IMR-90 (cell line): ENCODE data around the gene GNAI2. TPM values are rescaled to one million over a fixed set of nuclear protein-coding genes. Genes with fewer than 3 reads are reported as not detected.

Experiments
- ATAC-seq: fragments of 200-7000 bp; cut with Tn5 transposase; 2 replicates; pipeline ENCODE4 v1.9.1; 2020; ENCODE audit warnings: low read depth, mild to moderate bottlenecking, moderate library complexity
- BruUV-seq: library from RNA; stranded (reverse); fragments of 400-500 nt; replicated peaks from 2 replicates; lab custom pipeline; 2021; lab: Mats Ljungman, UMichigan
- CTCF ChIA-PET: fragments of 300-600 bp; formaldehyde crosslinking; extraction: SDS; loops from one replicate; lab custom pipeline; 2021; ENCODE audit warnings: antibody characterized with exemption; lab: Yijun Ruan, JAX
- POLR2A ChIA-PET: fragments of 300-600 bp; sonication (Branson Sonifier 250); formaldehyde crosslinking; loops from one replicate; lab custom pipeline; 2022; ENCODE audit warnings: antibody characterized with exemption; ENCODE audit not compliant: unreplicated experiment; lab: Charles Lee
- DNase-seq: peaks from one replicate; pipeline ENCODE4 v3.0.0; 2013
- H2AFZ ChIP-seq: replicated peaks from 2 replicates; pipeline ENCODE3; 2013; ENCODE audit warnings: low read length, mild to moderate bottlenecking; ENCODE audit not compliant: poor library complexity
- H2AK5ac ChIP-seq: 2 replicates; pipeline ENCODE4 v1.6.1; 2013; ENCODE audit warnings: low read depth, low read length, inconsistent platforms
- H2AK9ac ChIP-seq: replicated peaks from 2 replicates; pipeline ENCODE3; 2013; ENCODE audit warnings: mild to moderate bottlenecking, low read depth, low read length, moderate library complexity; ENCODE audit not compliant: poor library complexity
- H2BK120ac ChIP-seq: 2 replicates; pipeline ENCODE4 v1.6.1; 2013; ENCODE audit warnings: low read depth, low read length, inconsistent platforms
- H2BK15ac ChIP-seq: 3 replicates; pipeline ENCODE4 v1.6.1; 2013; ENCODE audit warnings: low read depth, low read length, inconsistent platforms
- H2BK20ac ChIP-seq: 2 replicates; pipeline ENCODE4 v1.6.1; 2013; ENCODE audit warnings: low read depth, mild to moderate bottlenecking, inconsistent platforms, low read length, moderate library complexity
- H2BK5ac ChIP-seq: 2 replicates; pipeline ENCODE4 v1.6.1; 2013; ENCODE audit warnings: mild to moderate bottlenecking, low read depth, low read length, inconsistent platforms; ENCODE audit not compliant: poor library complexity, severe bottlenecking
- H3K14ac ChIP-seq: replicated peaks from 2 replicates; pipeline ENCODE4 v1.6.1; 2013; ENCODE audit warnings: low read depth, low read length, inconsistent platforms
- H3K18ac ChIP-seq: 2 replicates; pipeline ENCODE4 v1.6.1; 2013; ENCODE audit warnings: low read depth, low read length, control low read depth
- H3K23ac ChIP-seq: 2 replicates; pipeline ENCODE4 v1.6.1; 2013; ENCODE audit warnings: low read depth, low read length, inconsistent platforms
- H3K27ac ChIP-seq: 2 replicates; pipeline ENCODE4 v1.5.1; 2013; ENCODE audit warnings: mild to moderate bottlenecking, control low read depth, low read length; ENCODE audit not compliant: insufficient read depth
- H3K27me3 ChIP-seq: 2 replicates; pipeline ENCODE4 v1.6.1; 2013; ENCODE audit warnings: low read length; ENCODE audit not compliant: control insufficient read depth, insufficient read depth
- H3K36me3 ChIP-seq: 2 replicates; pipeline ENCODE4 v1.6.1; 2013; ENCODE audit warnings: low read length, mixed read lengths; ENCODE audit not compliant: control insufficient read depth, insufficient read depth
- H3K4ac ChIP-seq: 2 replicates; pipeline ENCODE4 v1.6.1; 2013; ENCODE audit warnings: low read depth, low read length, inconsistent platforms
- H3K4me1 ChIP-seq: 2 replicates; pipeline ENCODE4 v1.6.1; 2013; ENCODE audit warnings: low read length, mixed read lengths; ENCODE audit not compliant: control insufficient read depth, insufficient read depth
- H3K4me2 ChIP-seq: 2 replicates; pipeline ENCODE4 v1.6.1; 2013; ENCODE audit warnings: low read depth, mild to moderate bottlenecking, control low read depth, low read length, moderate library complexity
- H3K4me3 ChIP-seq: 2 replicates; pipeline ENCODE4 v1.5.1; 2013; ENCODE audit warnings: low read depth, mild to moderate bottlenecking, control low read depth, low read length, moderate library complexity; ENCODE audit not compliant: insufficient read depth
- H3K56ac ChIP-seq: 2 replicates; pipeline ENCODE4 v1.6.1; 2013; ENCODE audit warnings: low read length, inconsistent platforms; ENCODE audit not compliant: insufficient read depth; ENCODE audit errors: extremely low read depth
- H3K79me1 ChIP-seq, 2 experiments: 2 replicates each; pipeline ENCODE4 v1.6.1; 2013; ENCODE audit warnings: low read length in 2 of 2, inconsistent platforms in 1 of 2, low read depth in 1 of 2
- H3K9ac ChIP-seq: 2 replicates; pipeline ENCODE4 v1.6.1; 2013; ENCODE audit warnings: low read depth, low read length, control low read depth
- H3K9me1 ChIP-seq: 2 replicates; pipeline ENCODE4 v1.6.1; 2013; ENCODE audit warnings: low read length, inconsistent platforms; ENCODE audit not compliant: insufficient read depth
- H3K9me3 ChIP-seq: 2 replicates; pipeline ENCODE4 v1.6.1; 2013; ENCODE audit warnings: low read length; ENCODE audit not compliant: control insufficient read depth, insufficient read depth
- H4K20me1 ChIP-seq: 2 replicates; pipeline ENCODE4 v1.6.1; 2013; ENCODE audit warnings: low read length, inconsistent platforms; ENCODE audit not compliant: insufficient read depth
- H4K5ac ChIP-seq: 2 replicates; pipeline ENCODE4 v1.6.1; 2013; ENCODE audit warnings: mild to moderate bottlenecking, low read depth, low read length, control low read depth
- H4K8ac ChIP-seq, 2 experiments: 2 replicates each; pipeline ENCODE4 v1.6.1; 2013; ENCODE audit warnings: low read depth in 2 of 2, low read length in 2 of 2, control low read depth in 1 of 2, inconsistent platforms in 1 of 2
- H4K91ac ChIP-seq: 2 replicates; pipeline ENCODE4 v1.6.1; 2013; ENCODE audit warnings: low read depth, low read length, inconsistent platforms; ENCODE audit not compliant: insufficient read depth
- BHLHE40 ChIP-seq: fragments of 150-350 bp; IDR thresholded peaks from 2 replicates; pipeline ENCODE4 v1.6.1; 2016; ENCODE audit warnings: mild to moderate bottlenecking, low read depth, low read length
- CHD1 ChIP-seq: IDR thresholded peaks from 2 replicates; pipeline ENCODE4 v1.6.1; 2012; ENCODE audit warnings: low read depth, low read length, improper control_type of control experiment
- CTCF ChIP-seq: conservative IDR thresholded peaks from 2 replicates; pipeline ENCODE4 v1.5.1; 2012; ENCODE audit warnings: mild to moderate bottlenecking, low read depth, low read length, improper control_type of control experiment
- MAFK ChIP-seq: IDR thresholded peaks from 2 replicates; pipeline ENCODE4 v1.6.1; 2012; ENCODE audit warnings: low read depth, low read length, improper control_type of control experiment
- MAZ ChIP-seq: IDR thresholded peaks from 2 replicates; pipeline ENCODE4 v1.6.1; 2012; ENCODE audit warnings: low read depth, mild to moderate bottlenecking, low read length, improper control_type of control experiment, moderate library complexity, borderline replicate concordance
- MXI1 ChIP-seq: IDR thresholded peaks from 2 replicates; pipeline ENCODE4 v1.6.1; 2012; ENCODE audit warnings: low read depth, mild to moderate bottlenecking, low read length, moderate library complexity, borderline replicate concordance
- POLR2A ChIP-seq: IDR thresholded peaks from 2 replicates; pipeline ENCODE4 v1.6.1; 2012; ENCODE audit warnings: mild to moderate bottlenecking, low read depth, low read length
- WGBS, 2 experiments: methylation state at CpG; one replicate each; pipeline versions ENCODE4 v1.1.5 to v1.1.7; 2013; ENCODE audit warnings: missing lambda C conversion rate in 2 of 2; ENCODE audit not compliant: insufficient read length in 1 of 2; ENCODE audit errors: extremely low coverage in 2 of 2; 5-methylcytosine and 5-hydroxymethylcytosine counted together
- dilution Hi-C: fragments of 300-500 bp; cut with HindIII; formaldehyde crosslinking; loops from one replicate; pipeline ENCODE4 v1.14.3; 2018; ENCODE audit warnings: low sequenced_read_pairs; ENCODE audit not compliant: unreplicated experiment
- in situ Hi-C: fragments of 300-500 bp; cut with MboI; formaldehyde crosslinking; loops from 3 replicates; pipeline ENCODE4 v1.14.3; 2019; ENCODE audit warnings: low sequenced_read_pairs, inconsistent platforms, mixed read lengths
- intact Hi-C: fragments of 100-400 bp; cut with micrococcal nuclease; formaldehyde crosslinking; loops from 2 replicates; pipeline ENCODE4 v1.10.0; 2022
- polyA plus RNA-seq, 3 experiments: library from polyadenylated mRNA; depleted of rRNA; stranded (reverse); fragments of >200 nt; gene quantifications; 2 replicates each; pipeline ENCODE4 v1.2.3, GENCODE V29; 2012; ENCODE audit warnings: low replicate concordance in 1 of 3
- total RNA-seq: library from RNA; depleted of rRNA; stranded (reverse); fragments of >200 nt; gene quantifications from 2 replicates; pipeline ENCODE4 v1.2.3, GENCODE V29; 2012

The GNAI2 gene
- total and polyA plus RNA-seq, 2 of the 4 experiments (the other 2 are of a cell fraction) = 867 to 1,079 TPM

DNA sequence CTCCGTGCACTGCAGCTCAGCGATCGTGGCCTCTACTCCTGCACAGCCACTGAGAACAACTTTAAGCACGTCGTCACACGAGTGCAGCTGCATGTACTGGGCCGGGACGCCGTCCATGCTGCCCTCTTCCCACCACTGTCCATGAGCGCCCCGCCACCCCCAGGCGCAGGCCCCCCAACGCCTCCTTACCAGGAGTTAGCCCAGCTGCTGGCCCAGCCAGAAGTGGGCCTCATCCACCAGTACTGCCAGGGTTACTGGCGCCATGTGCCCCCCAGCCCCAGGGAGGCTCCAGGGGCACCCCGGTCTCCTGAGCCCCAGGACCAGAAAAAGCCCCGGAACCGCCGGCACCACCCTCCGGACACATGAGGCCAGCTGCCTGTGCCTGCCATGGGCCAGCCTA, 48.3 kb upstream of the GNAI2 start:
- WGBS, 2 experiments = 98% methylated on average over 4 of the region's 19 CpGs; no CpG with 5 or more reads in 1 of the 2 experiments
- Histone ChIP-seq H4K5ac (no peak overlapping the region), H4K8ac (no peak overlapping the region), H2BK15ac (no peak overlapping the region), H3K27me3 (peaks cover under 1% of the 10 kb centered on the region; the same call in 1 of the 2 replicates), H4K20me1 (peaks cover 4% of the 10 kb centered on the region; the same call in 1 of the 2 replicates), H2AK9ac (no peak overlapping the region), H3K23ac (no peak overlapping the region), H4K91ac (no peak overlapping the region), H3K9ac (no peak overlapping the region), H3K4me2 (no peak overlapping the region), H3K27ac (no peak overlapping the region), H2AFZ (no peak overlapping the region), H2BK120ac (no peak overlapping the region), H3K14ac (no peak overlapping the region), H3K36me3 (peaks cover 25% of the 10 kb centered on the region; the same call in 1 of the 2 replicates), H3K4me1 (no peaks in the 10 kb centered on the region), H3K18ac (no peak overlapping the region), H3K56ac (no peak overlapping the region), H3K9me1 (no peaks in the 10 kb centered on the region), H2BK5ac (no peak overlapping the region), H3K9me3 (no peaks in the 10 kb centered on the region), H2AK5ac (no peak overlapping the region), H2BK20ac (no peak overlapping the region), H3K4ac (no peak overlapping the region), H3K4me3 (no peak overlapping the region), H3K79me1 (no peaks in the 10 kb centered on the region)
- CTCF ChIA-PET = interaction anchor here (1.8 kb wide), 1 partner anchor 65 kb away, joined by 8 read pairs; no protein-coding TSS in a partner anchor
- dilution Hi-C loops = no loop called here
- in situ Hi-C loops = no loop called here
- ATAC-seq (no peak), DNase-seq (no peak)
- no peak for TF ChIP-seq CTCF
- TF ChIP-seq MXI1 = no peak
- TF ChIP-seq POLR2A = no peak
- TF ChIP-seq MAFK = no peak
- TF ChIP-seq BHLHE40 = no peak
- no peak for TF ChIP-seq CHD1
- TF ChIP-seq MAZ = no peak
- intact Hi-C loops = no loop called here
- no TSS peak for BruUV-seq
- POLR2A ChIA-PET = no interaction called here
